ENCODE data around the gene CHDH.

The CHDH gene

DNA sequence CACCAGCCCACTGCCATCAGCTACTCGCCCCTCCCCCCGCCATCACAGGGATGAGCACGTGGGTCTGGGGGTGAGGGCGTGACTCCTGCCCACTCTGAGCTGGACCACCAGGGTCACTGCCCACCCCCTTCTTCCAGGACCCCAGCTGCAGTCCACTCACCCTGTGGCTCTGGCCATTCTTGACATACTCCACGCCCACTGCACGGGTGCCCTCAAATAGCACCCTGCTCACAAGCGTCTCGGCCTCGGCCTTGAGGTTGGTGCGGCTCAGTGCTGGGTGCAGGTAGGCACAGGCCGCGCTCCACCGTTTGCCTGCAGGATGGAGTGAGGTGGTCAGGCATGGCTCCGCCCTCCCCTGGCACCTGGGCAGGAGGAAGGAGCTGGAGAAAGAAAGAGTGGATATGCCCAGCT is 23.9 kb downstream of the CHDH start:
- no peak for TF ChIP-seq FOXM1 (IDR thresholded peaks at IDR 0.05; ENCODE audit: borderline replicate concordance, low read depth)
- TF ChIP-seq TAF1 (IDR thresholded peaks at IDR 0.05; ENCODE audit: low read depth) = no peak
- no peak for TF ChIP-seq EGR1 (IDR thresholded peaks at IDR 0.05)
- no peak for TF ChIP-seq ZBTB7A (IDR thresholded peaks at IDR 0.05; ENCODE audit: low read depth)
- TF ChIP-seq, protein P1, sequence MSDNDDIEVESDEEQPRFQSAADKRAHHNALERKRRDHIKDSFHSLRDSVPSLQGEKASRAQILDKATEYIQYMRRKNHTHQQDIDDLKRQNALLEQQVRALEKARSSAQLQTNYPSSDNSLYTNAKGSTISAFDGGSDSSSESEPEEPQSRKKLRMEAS (IDR thresholded peaks at IDR 0.05) = no peak
- TF ChIP-seq CREB1 (IDR thresholded peaks at IDR 0.05; ENCODE audit: low read depth) = no peak
- TF ChIP-seq TCF12 (IDR thresholded peaks at IDR 0.05; ENCODE audit: low read depth) = no peak
- TF ChIP-seq EP300 (IDR thresholded peaks at IDR 0.05; ENCODE audit: borderline replicate concordance) = no peak
- TF ChIP-seq YY1 (IDR thresholded peaks at IDR 0.05; ENCODE audit: low read depth) = no peak
- TF ChIP-seq, protein P2, sequence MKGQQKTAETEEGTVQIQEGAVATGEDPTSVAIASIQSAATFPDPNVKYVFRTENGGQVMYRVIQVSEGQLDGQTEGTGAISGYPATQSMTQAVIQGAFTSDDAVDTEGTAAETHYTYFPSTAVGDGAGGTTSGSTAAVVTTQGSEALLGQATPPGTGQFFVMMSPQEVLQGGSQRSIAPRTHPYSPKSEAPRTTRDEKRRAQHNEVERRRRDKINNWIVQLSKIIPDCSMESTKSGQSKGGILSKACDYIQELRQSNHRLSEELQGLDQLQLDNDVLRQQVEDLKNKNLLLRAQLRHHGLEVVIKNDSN (IDR thresholded peaks at IDR 0.05) = no peak
- no peak for TF ChIP-seq RAD21 (IDR thresholded peaks at IDR 0.05; ENCODE audit: low read depth)
- no peak for TF ChIP-seq CEBPB (IDR thresholded peaks at IDR 0.05)
- TF ChIP-seq, protein P3, sequence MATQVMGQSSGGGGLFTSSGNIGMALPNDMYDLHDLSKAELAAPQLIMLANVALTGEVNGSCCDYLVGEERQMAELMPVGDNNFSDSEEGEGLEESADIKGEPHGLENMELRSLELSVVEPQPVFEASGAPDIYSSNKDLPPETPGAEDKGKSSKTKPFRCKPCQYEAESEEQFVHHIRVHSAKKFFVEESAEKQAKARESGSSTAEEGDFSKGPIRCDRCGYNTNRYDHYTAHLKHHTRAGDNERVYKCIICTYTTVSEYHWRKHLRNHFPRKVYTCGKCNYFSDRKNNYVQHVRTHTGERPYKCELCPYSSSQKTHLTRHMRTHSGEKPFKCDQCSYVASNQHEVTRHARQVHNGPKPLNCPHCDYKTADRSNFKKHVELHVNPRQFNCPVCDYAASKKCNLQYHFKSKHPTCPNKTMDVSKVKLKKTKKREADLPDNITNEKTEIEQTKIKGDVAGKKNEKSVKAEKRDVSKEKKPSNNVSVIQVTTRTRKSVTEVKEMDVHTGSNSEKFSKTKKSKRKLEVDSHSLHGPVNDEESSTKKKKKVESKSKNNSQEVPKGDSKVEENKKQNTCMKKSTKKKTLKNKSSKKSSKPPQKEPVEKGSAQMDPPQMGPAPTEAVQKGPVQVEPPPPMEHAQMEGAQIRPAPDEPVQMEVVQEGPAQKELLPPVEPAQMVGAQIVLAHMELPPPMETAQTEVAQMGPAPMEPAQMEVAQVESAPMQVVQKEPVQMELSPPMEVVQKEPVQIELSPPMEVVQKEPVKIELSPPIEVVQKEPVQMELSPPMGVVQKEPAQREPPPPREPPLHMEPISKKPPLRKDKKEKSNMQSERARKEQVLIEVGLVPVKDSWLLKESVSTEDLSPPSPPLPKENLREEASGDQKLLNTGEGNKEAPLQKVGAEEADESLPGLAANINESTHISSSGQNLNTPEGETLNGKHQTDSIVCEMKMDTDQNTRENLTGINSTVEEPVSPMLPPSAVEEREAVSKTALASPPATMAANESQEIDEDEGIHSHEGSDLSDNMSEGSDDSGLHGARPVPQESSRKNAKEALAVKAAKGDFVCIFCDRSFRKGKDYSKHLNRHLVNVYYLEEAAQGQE (IDR thresholded peaks at IDR 0.05; ENCODE audit: low read depth) = no peak
- no peak for TF ChIP-seq TEAD4 (IDR thresholded peaks at IDR 0.05)
- no peak for TF ChIP-seq NFIC (IDR thresholded peaks at IDR 0.05)

DNA sequence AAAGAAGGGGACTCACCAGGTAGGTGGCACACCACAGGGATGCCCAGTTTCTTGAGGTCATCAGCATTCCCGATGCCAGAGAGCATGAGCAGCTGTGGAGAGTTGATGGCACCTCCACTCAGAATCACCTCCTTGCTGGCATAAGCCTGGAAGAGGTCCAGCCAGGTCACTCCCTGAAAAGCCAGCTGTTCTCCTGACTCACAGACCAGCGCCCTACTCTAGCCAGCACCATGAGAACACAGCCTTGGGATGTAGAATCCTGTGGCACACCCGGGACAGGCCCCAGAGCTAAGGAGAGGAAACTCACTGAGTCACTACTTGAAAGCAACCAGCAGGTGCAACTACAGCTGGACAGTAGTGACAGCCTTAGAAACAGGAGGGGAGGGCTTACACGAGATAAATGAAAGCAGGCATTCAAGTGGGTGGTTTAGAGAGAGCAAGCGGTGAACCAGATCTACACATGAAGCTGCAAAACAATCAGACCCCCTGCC is 24.5 kb downstream of the CHDH start:
- TF ChIP-seq TAF1 (IDR thresholded peaks at IDR 0.05; ENCODE audit: low read depth) (no peak), FOXM1 (IDR thresholded peaks at IDR 0.05; ENCODE audit: borderline replicate concordance, low read depth) (no peak), TEAD4 (IDR thresholded peaks at IDR 0.05) (no peak), EGR1 (IDR thresholded peaks at IDR 0.05) (no peak), CEBPB (IDR thresholded peaks at IDR 0.05) (no peak), YY1 (IDR thresholded peaks at IDR 0.05; ENCODE audit: low read depth) (no peak), CREB1 (IDR thresholded peaks at IDR 0.05; ENCODE audit: low read depth) (no peak), NFIC (IDR thresholded peaks at IDR 0.05) (no peak), RAD21 (IDR thresholded peaks at IDR 0.05; ENCODE audit: low read depth) (no peak), ZBTB7A (IDR thresholded peaks at IDR 0.05; ENCODE audit: low read depth) (no peak), EP300 (IDR thresholded peaks at IDR 0.05; ENCODE audit: borderline replicate concordance) (no peak), TCF12 (IDR thresholded peaks at IDR 0.05; ENCODE audit: low read depth) (no peak)
- TF ChIP-seq, protein P2 (IDR thresholded peaks at IDR 0.05) = no peak
- TF ChIP-seq, protein P3 (IDR thresholded peaks at IDR 0.05; ENCODE audit: low read depth) = no peak
- TF ChIP-seq, protein P1 (IDR thresholded peaks at IDR 0.05) = no peak

DNA sequence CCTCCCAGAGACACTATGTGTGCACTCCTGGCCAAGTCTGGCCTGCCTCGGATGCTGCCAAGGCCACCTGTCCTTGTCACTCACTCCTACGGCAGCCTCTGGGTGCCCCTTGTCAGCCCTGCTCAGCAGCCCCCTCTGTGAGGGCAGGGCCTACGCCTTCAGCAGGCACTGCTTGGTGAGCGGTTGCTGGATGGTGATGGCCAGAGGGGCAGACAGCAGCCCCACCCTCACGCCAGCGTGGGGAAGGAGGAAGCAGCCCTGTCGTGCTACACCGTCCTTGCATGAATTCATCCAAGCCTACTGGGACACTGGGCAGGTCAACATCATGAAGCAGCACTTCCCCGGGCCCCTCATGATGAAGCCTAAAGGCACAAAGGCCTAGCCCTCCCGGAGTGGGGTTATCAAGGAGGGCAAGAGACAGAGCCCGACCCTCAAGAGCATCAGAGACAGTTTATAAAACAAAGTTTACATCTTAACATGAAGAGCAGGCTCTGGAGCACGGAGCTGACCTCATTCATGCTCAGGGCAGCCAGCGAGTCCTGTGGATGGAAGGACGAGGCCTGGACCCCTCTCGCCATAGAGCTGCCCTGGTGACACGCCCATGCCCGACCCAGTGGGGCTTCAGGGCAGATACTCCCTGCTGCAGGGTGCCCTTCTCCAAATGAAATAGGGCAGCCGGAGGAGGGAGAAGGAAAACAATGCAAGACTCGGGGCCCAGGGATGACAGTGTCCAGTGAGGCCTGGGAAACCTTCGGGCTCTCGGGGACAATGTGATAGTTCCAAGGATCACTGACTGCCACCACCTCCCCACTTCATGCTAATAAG is 25.3 kb downstream of the CHDH start:
- TF ChIP-seq, protein P3 (IDR thresholded peaks at IDR 0.05; ENCODE audit: low read depth) = no peak
- no peak for TF ChIP-seq TAF1 (IDR thresholded peaks at IDR 0.05; ENCODE audit: low read depth)
- TF ChIP-seq, protein P2 (IDR thresholded peaks at IDR 0.05) = no peak
- TF ChIP-seq EGR1 (IDR thresholded peaks at IDR 0.05) = no peak
- TF ChIP-seq RAD21 (IDR thresholded peaks at IDR 0.05; ENCODE audit: low read depth) = no peak
- TF ChIP-seq, protein P1 (IDR thresholded peaks at IDR 0.05) = no peak
- no peak for TF ChIP-seq EP300 (IDR thresholded peaks at IDR 0.05; ENCODE audit: borderline replicate concordance)
- TF ChIP-seq FOXM1 (IDR thresholded peaks at IDR 0.05; ENCODE audit: borderline replicate concordance, low read depth) = no peak
- TF ChIP-seq CREB1 (IDR thresholded peaks at IDR 0.05; ENCODE audit: low read depth) = no peak
- TF ChIP-seq CEBPB (IDR thresholded peaks at IDR 0.05) = no peak
- TF ChIP-seq TCF12 (IDR thresholded peaks at IDR 0.05; ENCODE audit: low read depth) = no peak
